Right lobe of liver (tissue), 6 donors: Measurements from ENCODE around the gene CCDC148. TPM values are rescaled to one million over a fixed set of nuclear protein-coding genes. Genes with fewer than 3 reads are reported as not detected.
A peak's percentile ranks its signal among the peaks of the same experiment; 100 is the strongest.

ENCODE experiments used
- ATAC-seq, 4 donors: fragments of 200-7000 bp; cut with Tn5 transposase; one replicate each; pipeline ENCODE4 v1.9.1; 2020; ENCODE audit warnings: mild to moderate bottlenecking in 4 of 4, moderate library complexity in 4 of 4
- DNase-seq, 3 donors: peaks; one replicate each; pipeline ENCODE4 v3.0.0-alpha.2; 2020
- H3K27ac ChIP-seq, 3 donors: fragments of 200-600 bp; one replicate each; pipeline ENCODE4 v1.8.0; 2022
- H3K27me3 ChIP-seq, 2 donors: fragments of 200-600 bp; one replicate each; pipeline ENCODE4 v1.8.0; 2022
- H3K36me3 ChIP-seq, 4 donors: fragments of 200-600 bp; sonication (generic) in 1 of 4; one replicate each; pipeline versions ENCODE4 v1.5.1 to v1.8.0; 2017 to 2022; ENCODE audit warnings: control low read depth in 1 of 4
- H3K4me1 ChIP-seq, 4 donors: fragments of 200-600 bp; sonication (generic) in 1 of 4; one replicate each; pipeline versions ENCODE4 v1.5.1 to v1.8.0; 2017 to 2022; ENCODE audit warnings: control low read depth in 1 of 4
- H3K4me3 ChIP-seq, 3 donors: fragments of 200-600 bp; one replicate each; pipeline ENCODE4 v1.8.0; 2022
- H3K9me3 ChIP-seq, 4 donors: fragments of 200-600 bp; sonication (generic) in 1 of 4; one replicate each; pipeline versions ENCODE4 v1.5.1 to v1.8.0; 2017 to 2022; ENCODE audit warnings: control low read depth in 1 of 4
- CTCF ChIP-seq, 4 donors: fragments of 200-600 bp in 3 of 4; fragments of 450-650 bp in 1 of 4; IDR thresholded peaks; one replicate each; pipeline versions ENCODE4 v1.5.1 to v1.8.0; 2016 to 2022; ENCODE audit warnings: antibody characterized with exemption in 4 of 4, mild to moderate bottlenecking in 2 of 4
- POLR2A ChIP-seq: fragments of 450-650 bp; IDR thresholded peaks from one replicate; pipeline ENCODE4 v1.6.1; 2017; ENCODE audit warnings: antibody characterized with exemption, mild to moderate bottlenecking
- WGBS: methylation state at CpG from one replicate; pipeline ENCODE4 v1.1.6; 2018; ENCODE audit warnings: low coverage, low lambda C conversion rate; ENCODE audit not compliant: insufficient coverage; ENCODE audit errors: missing lambda C conversion rate; 5-methylcytosine and 5-hydroxymethylcytosine counted together
- intact Hi-C, 2 donors: fragments of 100-400 bp; cut with DNase I; formaldehyde crosslinking; loops; one replicate each; pipeline versions ENCODE4 v1.11.2 to v1.14.1; 2022
- long read RNA-seq: library from polyadenylated mRNA; unstranded; transcript quantifications from one replicate; pipeline ENCODE4 v2.0.0, GENCODE V29; 2019
- total RNA-seq, 6 experiments: library from RNA; depleted of rRNA in 2 of 6; stranded (reverse); fragments of >200 nt in 2 of 6; fragmentation: NEBNext Ultra II Directional in 3 of 6; extraction: Animal tissue kit (Norgen Biotek cat#: 25700) in 3 of 6; gene quantifications; one replicate each; pipeline versions ENCODE4 v1.1.0 to v1.2.4, GENCODE V29; 2016 to 2023
- donor health status: DM: no; HTN: yes; CAD: no.
- donor health status: DM: no; HTN: no; CAD: no.
- donor health status: DM: no; HTN: no; CAD: no.
- donor health status: DM: no; HTN: yes; CAD: no.
- donor health status: DM: no; HTN: yes; CAD: no.

CCDC148 gene
- under 1 TPM in 5 of 6 experiments, not detected in 1; 0.12 to 0.53 (median 0.20) TPM for total RNA-seq
- long read RNA-seq, partial matches to known transcripts = 0 of 1 reads
- long read RNA-seq, other reads (novel, unspliced or antisense) = 1 of 1 reads

- under 1% methylated on average over 17 of the region's 48 CpGs for WGBS
- intact Hi-C loops = no loop called here
- Histone ChIP-seq H3K9me3 (no peaks in the 10 kb centered on the region), H3K36me3 (no peaks in the 10 kb centered on the region), H3K27me3 (no peaks in the 10 kb centered on the region), H3K4me1 (peaks cover 0 to 19% (median 7%) of the 10 kb centered on the region in 4 donors), H3K27ac (peak within 1 kb of the TSS; percentile 90 to 94 (median 94)), H3K4me3 (peak within 1 kb of the TSS; percentile 85 to 92 (median 86))
- ATAC-seq = peak; percentile 82 to 89 (median 85)
- peak; percentile 92 to 93 (median 92) for DNase-seq
- TF ChIP-seq CTCF (IDR thresholded peaks at IDR 0.05) (peak in 2 of 4 donors; percentile 13 to 18), POLR2A (peak; percentile 69)
Observed at GRCh38 chr2:158456309-158457066, at the start of gene CCDC148, which contains the start of gene PKP4. CCDC148 (minus strand) TSS chr2:158456753; CDS start chr2:158456439, 314 bp downstream. PKP4 (plus strand) TSS chr2:158456952; CDS start chr2:158533185, 76,233 bp downstream.

DNA sequence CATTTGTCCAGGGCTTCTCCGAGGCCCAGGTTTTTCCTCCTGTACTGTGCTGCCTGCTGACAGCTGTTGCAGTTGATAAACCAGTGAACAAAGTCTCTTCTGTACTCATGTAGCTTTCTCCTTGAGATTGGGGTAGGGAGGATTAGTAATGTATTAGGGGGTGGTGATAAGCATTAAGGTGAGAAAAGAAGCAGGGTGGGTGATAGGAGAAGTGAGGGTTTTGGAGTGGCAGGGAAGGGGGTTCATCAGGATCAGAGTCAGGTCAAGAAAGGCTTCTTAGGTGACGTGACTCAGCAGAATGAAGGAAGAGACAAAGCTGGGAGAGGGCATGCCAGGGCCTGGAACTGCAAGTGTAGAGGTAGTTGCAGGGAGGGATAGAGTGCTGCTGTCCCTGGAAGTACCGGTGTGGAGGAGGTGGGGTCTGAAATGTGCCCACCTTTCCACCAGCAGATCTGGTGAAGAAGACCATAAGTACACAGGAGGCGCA lies 48.9 kb upstream of the CCDC148 start:
- WGBS = 86% methylated on average over 4 of the region's 4 CpGs
- peak in 1 of 4 donors; percentile 11 for ATAC-seq
- no peak for DNase-seq
- no peaks in the 10 kb centered on the region for H3K36me3 ChIP-seq
- no peaks in the 10 kb centered on the region for H3K9me3 ChIP-seq
- no peaks in the 10 kb centered on the region for H3K27me3 ChIP-seq
- H3K4me3 ChIP-seq = no peak overlapping the region
- TF ChIP-seq POLR2A (no peak), CTCF (IDR thresholded peaks at IDR 0.05) (no peak)
- no peak overlapping the region for H3K27ac ChIP-seq
- peaks cover 0 to 41% (median 1%) of the 10 kb centered on the region in 4 donors for H3K4me1 ChIP-seq
- intact Hi-C loops = no loop called here

DNA sequence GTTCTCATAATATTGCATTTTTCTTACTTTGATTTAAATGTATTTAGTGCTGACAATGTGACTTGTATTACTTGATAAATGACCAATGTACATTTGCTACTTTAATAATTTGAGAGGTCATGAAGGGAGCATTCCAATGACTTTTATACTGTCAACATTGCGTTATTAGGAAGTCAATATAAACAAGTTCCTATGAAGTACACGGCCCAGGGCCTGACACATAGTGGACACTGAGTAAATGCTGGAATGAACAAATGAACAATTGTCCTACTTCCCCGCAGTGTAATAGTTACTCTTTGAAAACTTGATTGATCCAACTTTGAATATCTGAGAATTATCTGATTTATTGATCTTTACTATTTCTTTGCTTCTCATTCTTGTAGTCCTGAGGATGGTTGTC lies 47.5 kb upstream of the CCDC148 start:
- DNase-seq (no peak), ATAC-seq (peak; percentile 56 to 77 (median 66))
- no peaks in the 10 kb centered on the region for H3K9me3 ChIP-seq
- intact Hi-C loops = no loop called here
- no peaks in the 10 kb centered on the region for H3K36me3 ChIP-seq
- H3K27me3 ChIP-seq = no peaks in the 10 kb centered on the region
- WGBS = 14% methylated on average over 3 of the region's 3 CpGs
- H3K27ac ChIP-seq = no peak overlapping the region
- no peak overlapping the region for H3K4me3 ChIP-seq
- no peak for TF ChIP-seq POLR2A
- TF ChIP-seq CTCF (IDR thresholded peaks at IDR 0.05) = no peak
- peaks cover 0 to 41% (median 1%) of the 10 kb centered on the region in 4 donors for H3K4me1 ChIP-seq

- WGBS = 43% methylated on average over 2 of the region's 2 CpGs
- H3K36me3 ChIP-seq = no peaks in the 10 kb centered on the region
- no peak overlapping the region for H3K4me3 ChIP-seq
- peaks cover 0 to 43% (median 2%) of the 10 kb centered on the region in 4 donors for H3K4me1 ChIP-seq
- intact Hi-C loops = no loop called here
- H3K27ac ChIP-seq = no peak overlapping the region
- no peak for ATAC-seq
- no peaks in the 10 kb centered on the region for H3K9me3 ChIP-seq
- no peaks in the 10 kb centered on the region for H3K27me3 ChIP-seq
- DNase-seq = no peak
- TF ChIP-seq CTCF (IDR thresholded peaks at IDR 0.05) = no peak
- TF ChIP-seq POLR2A = no peak
Observed at GRCh38 chr2:158502974-158503373, 46.4 kb upstream of the CCDC148 start.
